HG03457 (cell line): Measurements from ENCODE around the gene TCF20.

Source experiments
- ATAC-seq: cut with Tn5 transposase; IDR thresholded peaks from one replicate; pipeline ENCODE4 v1.9.1; 2021; ENCODE audit warnings: moderate number of reproducible peaks; ENCODE audit not compliant: unreplicated experiment

Gene TCF20

GRCh38 chr22:42283278-42284201, 13.1 kb upstream of the TCF20 start:
- no peak for ATAC-seq

GRCh38 chr22:42282943-42283277, 12.5 kb upstream of the TCF20 start:
- ATAC-seq = no peak

- no peak for ATAC-seq
Observed at GRCh38 chr22:42282252-42282942, 11.9 kb upstream of the TCF20 start.

- ATAC-seq = no peak
Observed at GRCh38 chr22:42281706-42282251, 11.3 kb upstream of the TCF20 start.

GRCh38 chr22:42281284-42281683, 10.8 kb upstream of the TCF20 start:
- ATAC-seq = no peak

GRCh38 chr22:42280836-42281235, 10.4 kb upstream of the TCF20 start:
- ATAC-seq = no peak

- no peak for ATAC-seq
Observed at GRCh38 chr22:42280140-42280539, 9.7 kb upstream of the TCF20 start.

GRCh38 chr22:42279425-42280020, 9.1 kb upstream of the TCF20 start:
- ATAC-seq = no peak

GRCh38 chr22:42277988-42278776, 7.7 kb upstream of the TCF20 start:
- ATAC-seq = no peak

GRCh38 chr22:42277232-42277753, 6.8 kb upstream of the TCF20 start:
- no peak for ATAC-seq

GRCh38 chr22:42275970-42276369, 5.5 kb upstream of the TCF20 start:
- no peak for ATAC-seq

GRCh38 chr22:42275176-42275575, 4.7 kb upstream of the TCF20 start:
- no peak for ATAC-seq

GRCh38 chr22:42273855-42274451, 3.5 kb upstream of the TCF20 start:
- no peak for ATAC-seq

GRCh38 chr22:42272431-42272999, 2.1 kb upstream of the TCF20 start:
- ATAC-seq = no peak

- no peak for ATAC-seq
Observed at GRCh38 chr22:42271906-42272305, 1.5 kb upstream of the TCF20 start.

- no peak for ATAC-seq
Observed at GRCh38 chr22:42271191-42271813, 849 bp upstream of the TCF20 start.

- peak; percentile 27 for ATAC-seq
Observed at GRCh38 chr22:42270176-42270509, 310 bp downstream of the TCF20 start.

GRCh38 chr22:42269432-42270175, 849 bp downstream of the TCF20 start:
- ATAC-seq = peak; percentile 40
